Stimulated activated CD4-positive, alpha-beta T cell treated with anti-CD3 and anti-CD28 coated beads, Interleukin-2, amount 100 ng/mL, for 24 hours (primary cell): ENCODE results near the gene RGS18.
"Not testable (repeated sequence)": the region's sequence is repeated elsewhere in the genome, so short reads cannot be mapped to it uniquely, and the experiment has no call there.

ENCODE experiments used
- DNase-seq, 2 donors: peaks; one replicate each; pipeline ENCODE4 v3.0.0-alpha.2; 2020

Gene RGS18

DNA sequence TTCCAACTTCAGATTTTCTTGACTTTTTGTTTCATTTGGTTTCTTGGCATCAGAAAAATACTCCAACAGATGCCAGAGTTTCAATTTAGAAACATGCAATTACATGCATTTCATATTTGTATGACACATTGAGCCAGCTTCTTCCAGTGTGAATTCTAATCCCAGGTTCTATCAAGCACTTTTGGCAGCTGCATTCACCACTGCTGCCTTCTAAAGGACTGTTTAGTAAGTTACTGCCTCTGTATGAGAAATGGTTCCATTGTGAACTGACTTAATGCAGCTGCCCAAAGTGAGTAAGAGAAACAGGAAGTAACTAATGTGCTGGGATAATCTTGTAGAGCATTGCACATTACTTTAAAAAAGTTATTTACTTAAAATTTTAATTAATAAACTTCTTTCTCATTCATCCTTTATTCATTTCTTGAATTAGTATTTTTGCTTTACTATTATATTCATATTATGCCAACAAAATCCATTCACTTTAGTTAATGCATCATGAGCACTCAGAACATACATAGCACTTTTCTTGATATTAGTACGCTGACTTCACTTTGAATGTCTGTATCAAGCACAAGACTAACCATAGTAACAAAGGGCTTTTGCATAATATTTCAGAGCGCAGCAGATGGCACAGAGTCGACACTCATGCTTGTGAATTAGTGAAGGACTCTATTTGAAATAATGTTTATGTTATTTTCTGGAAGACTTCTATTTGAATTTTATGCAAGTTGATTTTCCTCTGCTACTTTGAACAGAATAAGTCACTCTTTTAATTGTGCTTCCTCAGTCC is 9.8 kb downstream of the RGS18 start:
- no peak for DNase-seq

DNA sequence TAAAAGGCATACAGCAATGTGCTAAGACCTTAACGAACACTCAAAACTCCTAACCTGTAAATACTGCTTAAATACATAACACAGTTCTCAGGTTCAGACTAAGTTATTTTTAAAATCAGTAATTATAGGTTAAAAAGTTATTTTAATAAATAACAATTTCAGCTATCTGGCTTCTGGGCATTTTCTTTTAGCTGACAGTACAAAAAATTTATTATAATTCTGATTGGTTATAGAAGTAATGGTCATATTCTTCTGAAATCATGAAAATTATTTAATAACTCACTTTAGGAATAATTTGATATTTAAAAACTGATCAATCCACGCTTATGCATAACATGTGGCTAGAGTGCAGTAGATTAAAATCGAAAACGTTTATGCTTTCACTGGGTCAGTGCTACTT is 10.7 kb downstream of the RGS18 start:
- DNase-seq, result no peak

DNA sequence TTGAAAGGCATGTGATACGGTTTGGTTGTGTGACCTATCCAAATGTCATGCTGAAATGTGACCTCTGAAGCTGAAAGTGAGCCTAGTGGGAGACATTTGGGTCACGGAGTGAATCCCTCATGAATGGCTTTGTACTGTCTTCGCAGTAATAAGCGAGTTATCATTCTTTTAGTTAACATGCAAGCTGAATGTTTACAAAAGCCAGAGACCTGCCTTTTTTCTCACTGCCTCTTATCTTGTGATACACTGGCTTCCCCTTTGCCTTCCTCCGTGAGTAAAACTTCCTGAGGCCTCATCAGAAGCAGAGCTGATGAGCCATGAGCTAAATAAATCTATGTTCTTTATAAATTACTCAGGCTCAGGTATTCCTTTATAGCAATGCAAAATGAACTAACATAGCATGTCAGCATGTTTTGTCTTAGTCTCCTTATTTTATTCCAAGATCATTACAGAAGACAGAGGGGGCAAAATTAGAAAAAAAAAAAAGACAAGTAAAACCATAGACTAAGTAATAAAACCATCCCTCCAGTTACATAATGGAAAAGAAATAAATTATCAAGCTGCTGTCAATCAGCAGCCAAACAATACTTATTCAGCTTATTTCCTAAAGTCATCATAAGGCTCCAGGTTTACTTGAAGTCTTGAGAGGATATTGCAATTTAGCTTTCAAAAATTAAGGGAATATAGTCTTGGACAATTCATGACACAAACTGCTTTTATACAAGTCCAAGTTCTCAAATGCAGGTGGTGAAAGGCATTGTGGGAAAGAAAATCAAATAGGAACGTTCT is 12.1 kb downstream of the RGS18 start:
- no peak for DNase-seq

DNA sequence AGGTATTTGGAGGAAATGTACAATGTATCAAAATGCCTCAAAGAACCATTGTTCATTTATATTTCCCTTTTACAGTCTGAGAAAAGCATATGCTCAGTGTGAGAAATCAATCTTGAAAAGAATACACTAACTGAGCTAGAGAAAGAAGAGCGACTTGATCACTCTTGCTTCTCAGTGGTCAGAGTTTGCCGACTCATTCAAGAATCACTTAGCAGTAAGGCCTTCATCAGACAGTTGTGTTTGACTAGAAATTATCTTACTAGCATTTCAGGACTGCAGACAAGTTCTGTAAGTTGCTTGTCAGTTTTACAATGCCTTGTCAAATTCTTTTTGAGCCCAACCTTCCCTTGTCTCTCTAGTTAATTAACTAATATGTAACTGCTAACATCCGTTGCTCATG is 12.9 kb downstream of the RGS18 start:
- DNase-seq, result no peak

DNA sequence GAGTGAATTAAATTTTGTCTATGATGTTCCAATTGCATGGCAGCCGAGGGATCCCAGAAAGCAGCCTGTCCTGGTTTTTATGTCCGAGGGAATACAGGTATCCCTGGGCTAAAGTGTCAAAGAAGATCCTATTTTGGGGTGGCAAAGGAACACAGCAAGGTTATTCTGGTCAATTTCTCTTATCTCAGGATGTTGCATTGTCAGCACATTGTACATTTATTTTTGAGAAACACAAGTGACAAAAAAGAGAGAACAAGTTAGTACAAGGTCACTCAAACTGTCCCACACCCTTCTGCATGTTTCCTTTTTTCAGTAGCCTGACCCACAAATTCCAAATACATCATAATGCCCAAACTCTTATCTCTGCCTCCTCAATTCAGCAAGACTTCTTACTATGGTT is 17.7 kb downstream of the RGS18 start:
- no peak for DNase-seq

DNA sequence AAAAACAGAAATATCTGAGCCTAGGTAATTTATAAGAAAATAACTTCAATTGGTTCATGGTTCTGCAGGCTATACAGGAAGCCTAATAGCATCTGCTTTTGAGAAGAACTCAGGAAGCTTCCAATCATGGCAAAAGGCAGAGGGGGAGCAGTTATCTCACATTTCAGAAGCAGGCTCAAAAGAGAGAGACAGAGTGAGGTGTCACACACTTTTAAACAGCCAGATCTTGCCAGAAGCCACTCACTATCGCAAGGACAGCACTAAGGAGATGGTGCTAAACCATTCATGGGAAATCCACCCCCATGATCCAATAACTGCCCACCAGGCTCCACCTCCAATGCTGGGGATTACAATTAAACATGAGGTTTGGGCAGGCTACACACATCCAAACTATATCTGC is 25.5 kb downstream of the RGS18 start:
- DNase-seq, result no peak

DNA sequence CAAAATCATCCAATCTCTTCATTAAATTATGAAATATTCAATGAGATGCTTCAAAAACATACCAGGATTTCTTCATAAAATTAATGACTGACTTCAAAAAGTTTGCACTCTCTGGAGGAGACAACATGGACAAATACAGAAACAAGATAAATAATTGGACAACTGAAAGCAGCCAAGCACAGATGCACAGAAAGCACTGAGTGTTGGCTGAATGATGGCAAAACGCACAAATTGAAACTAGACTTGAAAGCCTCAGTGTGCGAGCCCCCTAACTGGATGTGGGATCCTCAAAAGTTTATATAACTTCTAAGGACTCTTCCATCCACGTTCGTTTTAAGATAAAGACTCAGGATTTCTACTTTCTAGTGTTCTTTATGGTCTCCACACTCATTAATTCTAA is 27.9 kb downstream of the RGS18 start:
- no peak for DNase-seq

DNA sequence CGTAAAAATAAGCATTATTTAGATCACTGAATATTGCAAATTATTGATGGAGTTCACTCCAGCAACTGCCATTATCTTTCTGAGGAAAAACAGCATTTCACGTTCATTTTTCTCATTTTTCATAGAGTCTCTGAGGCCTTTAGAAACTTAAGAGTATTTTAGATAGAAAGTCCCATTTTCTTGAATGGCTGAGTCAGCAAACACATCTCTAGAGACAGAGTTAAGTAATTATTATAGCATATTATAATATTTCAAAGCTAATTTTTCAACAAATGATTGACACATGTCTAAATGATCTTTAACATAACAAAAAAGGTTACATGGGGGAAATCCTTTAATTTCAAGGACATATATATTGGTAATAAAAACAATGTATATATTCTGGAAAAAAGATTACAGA is 31.8 kb downstream of the RGS18 start:
- no peak for DNase-seq

DNA sequence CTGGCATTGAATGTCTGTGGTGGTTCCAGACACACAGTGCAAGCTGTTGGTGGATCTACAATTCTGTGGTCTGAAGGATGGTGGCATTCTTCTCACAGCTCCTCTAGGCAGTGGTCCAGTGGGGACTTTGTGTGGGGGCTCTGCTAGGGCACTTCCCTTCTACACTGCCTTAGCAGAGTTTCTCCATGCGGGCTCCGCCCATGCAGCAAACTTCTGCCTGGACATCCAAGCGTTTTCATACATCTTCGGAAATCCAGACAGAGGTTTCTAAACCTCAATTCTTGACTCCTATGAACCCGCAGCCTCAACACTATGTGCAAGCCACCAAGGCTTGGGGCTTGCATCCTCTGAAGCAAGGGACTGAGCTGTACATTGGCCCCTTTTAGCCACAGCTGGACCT is 43.0 kb downstream of the RGS18 start:
- no peak for DNase-seq

DNA sequence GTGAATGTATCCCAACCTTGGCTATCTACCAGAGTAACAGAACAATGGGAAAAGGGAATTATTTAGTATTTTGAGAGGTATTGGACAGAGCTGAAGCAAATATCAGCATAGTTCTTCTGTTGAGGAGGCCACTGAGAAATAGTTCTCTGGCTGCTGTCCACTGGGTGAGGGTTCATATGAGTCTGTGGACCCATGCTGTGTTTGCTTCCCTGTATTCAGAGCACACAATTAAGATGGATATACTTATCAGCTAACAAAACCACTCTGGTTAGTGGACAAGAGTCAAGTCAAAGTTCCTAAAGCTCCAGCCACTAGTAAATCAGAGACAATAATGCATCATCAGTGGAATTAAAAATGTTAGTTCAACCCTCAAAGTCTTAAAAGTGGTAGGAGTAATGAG is 66.1 kb downstream of the RGS18 start:
- no peak for DNase-seq

DNA sequence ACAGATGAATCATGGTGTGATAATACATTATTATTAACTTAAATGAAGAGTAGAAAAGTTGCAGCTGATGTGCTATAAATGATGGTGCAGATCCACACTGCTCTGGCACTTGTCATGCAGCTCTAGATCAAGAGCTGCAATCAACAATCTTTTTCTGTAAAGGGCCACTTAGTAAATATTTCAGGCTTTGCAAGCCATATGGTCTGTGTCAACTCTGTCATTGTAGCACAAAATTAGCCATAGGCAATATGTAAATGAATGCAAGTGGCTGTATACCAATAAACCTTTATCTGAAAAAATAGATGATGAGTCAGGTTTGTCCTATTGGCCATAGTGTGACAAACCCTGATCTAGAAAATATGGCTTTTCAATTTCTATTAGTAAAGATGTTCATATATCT is 66.6 kb downstream of the RGS18 start:
- no peak for DNase-seq

DNA sequence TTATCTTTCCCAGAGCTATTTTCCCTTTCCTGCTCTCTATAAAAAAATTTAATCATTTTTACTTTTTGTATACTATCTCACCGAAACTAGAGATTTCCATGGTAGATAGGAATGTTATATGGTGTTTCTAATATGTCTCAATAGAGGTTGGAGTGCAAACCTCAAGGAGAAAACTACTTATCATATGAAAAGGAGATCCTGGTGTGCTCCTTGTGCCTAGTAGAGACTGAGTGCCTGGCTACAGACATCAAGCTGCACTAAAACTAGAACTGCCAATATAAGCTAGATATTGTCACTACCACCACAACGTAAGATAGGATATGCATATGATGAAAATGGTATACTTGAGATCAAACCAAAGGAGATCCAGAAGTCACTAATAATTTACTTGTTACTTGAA is 67.0 kb downstream of the RGS18 start:
- DNase-seq, result no peak

DNA sequence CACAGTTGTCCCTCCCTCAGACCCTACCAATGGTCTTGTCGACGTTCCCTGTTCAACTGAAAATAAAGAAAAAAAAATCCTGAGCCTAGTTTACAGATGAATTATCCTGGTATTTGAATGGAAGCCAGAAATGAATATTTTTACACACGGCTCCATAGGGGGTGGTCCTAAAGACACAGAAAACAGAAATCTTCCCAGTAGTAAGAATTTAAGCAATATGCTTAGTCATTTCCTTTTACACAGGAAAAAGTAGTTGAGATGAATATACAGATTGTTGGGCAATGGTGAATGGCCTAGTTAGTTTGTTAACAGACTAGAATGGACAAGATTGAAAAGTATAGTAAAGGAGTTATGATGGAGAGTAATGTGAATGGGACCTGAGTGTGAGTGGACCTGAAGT is 67.4 kb downstream of the RGS18 start:
- DNase-seq, result no peak

DNA sequence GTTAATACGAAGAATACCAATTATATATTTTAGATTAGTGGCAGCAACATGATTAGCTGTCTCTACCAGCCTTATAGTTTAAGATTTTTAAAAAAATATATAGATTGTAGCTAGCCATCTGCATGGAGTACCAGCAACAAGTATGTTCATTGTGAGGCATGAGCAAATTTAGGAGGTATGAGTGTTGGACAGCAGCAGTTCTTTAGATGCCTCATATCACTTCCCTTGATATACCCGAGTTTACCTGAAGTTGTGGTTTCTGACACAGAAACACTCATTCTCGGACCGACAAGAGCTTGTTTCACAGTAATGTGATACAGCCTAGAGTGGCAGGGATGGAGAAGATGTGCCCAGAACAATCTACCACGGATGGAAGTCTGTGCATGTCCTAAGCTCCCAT is 69.1 kb downstream of the RGS18 start:
- DNase-seq, result no peak

DNA sequence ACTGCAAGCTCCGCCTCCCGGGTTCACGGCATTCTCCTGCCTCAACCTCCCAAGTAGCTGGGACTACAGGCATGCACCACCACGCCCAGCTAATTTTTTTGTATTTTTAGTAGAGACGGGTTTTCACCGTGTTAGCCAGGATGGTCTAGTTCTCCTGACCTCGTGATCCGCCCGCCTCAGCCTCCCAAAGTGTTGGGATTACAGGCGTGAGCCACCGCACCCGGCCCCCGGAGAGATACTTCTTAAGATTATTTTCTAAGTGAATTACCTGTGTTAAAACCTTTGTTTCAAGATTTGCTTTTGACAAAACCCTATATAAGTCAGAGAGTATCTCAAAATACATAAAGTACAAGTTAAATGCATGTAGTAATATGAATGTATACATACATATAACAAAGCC is 69.7 kb downstream of the RGS18 start:
- DNase-seq, result not testable (repeated sequence)

DNA sequence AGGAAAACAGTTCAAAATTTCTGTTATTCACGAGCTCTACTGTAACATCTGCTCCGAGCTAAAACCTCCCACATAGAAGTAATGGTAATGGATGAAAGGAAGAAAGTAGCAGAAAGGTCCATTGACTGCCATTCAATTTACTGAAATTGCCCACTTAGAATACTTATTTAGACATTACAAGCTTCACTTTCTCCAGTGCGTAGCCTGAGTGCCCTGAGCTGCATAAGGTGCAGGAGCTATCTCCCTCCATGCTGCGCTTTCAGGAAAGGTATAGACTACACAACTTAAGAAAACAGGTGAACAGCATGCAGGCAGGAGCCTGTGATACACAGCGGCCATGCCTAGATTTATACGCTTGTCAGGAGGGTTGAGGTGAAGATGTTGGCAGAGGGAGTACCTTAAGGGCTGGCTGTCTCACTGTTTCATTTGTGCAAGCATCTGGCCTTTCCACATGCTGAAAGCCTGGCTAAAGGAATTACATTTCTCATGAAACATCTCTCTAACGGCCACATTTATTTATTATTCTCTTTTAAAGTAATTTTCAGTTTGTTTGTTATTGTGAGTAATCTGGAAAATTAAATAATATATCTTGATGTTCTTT is 74.7 kb downstream of the RGS18 start:
- DNase-seq, result no peak

DNA sequence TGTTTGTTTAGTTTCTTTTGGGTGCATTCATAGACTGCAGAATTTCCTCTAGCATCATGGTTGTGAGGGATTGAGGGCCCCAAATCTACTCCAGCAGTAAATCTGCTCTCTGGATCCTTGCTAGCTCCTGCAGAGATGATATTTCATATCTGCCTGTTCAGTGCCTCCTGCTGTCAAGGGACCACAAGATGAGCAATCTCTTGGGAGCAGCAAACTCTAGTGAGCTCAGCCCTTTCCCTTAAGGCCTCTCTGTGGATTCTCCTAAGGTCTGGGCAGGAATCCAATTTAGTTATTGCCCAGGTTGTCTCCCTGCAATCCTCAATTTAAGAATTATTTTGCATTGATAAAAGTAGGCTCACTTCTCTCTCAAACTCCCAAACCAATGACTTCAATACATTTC is 76.9 kb downstream of the RGS18 start:
- DNase-seq, result no peak
